KOPT-K1 (cell line): ENCODE data around the gene TPST1.

Experiments
- H3K27ac ChIP-seq: fragments of 200-600 bp; sonication (generic); 2 replicates; pipeline ENCODE4 v1.5.1; 2016; ENCODE audit warnings: antibody characterized with exemption, mild to moderate bottlenecking, low read depth, low read length; ENCODE audit not compliant: poor library complexity, severe bottlenecking
- H3K36me3 ChIP-seq: fragments of 200-600 bp; sonication (generic); 2 replicates; pipeline ENCODE4 v1.5.1; 2017; ENCODE audit warnings: antibody characterized with exemption, mild to moderate bottlenecking, low read length, moderate library complexity; ENCODE audit not compliant: insufficient read depth
- H3K9me3 ChIP-seq: fragments of 200-600 bp; sonication (generic); 2 replicates; pipeline ENCODE4 v1.5.1; 2017; ENCODE audit warnings: antibody characterized with exemption, low read length, mild to moderate bottlenecking; ENCODE audit not compliant: insufficient read depth, poor library complexity, severe bottlenecking

The TPST1 gene

DNA sequence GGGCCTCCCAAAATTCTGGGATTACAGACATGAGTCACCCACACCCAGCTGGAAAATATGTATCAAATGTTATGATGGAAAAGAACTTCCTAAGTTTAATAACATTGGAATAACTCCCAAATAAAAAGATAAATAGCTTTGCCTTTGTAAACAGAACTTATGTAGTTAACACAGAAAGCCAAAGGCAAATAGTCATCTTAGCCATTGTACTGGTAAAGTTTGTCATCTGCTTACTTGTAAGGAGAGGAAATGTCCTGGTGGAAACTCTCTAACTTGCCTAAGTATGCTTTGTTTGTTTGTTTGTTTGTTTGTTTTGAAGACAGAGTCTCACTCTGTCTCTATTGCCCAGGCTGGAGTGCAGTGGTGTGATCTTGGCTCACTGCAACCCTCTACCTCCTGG, 23.8 kb upstream of the TPST1 start:
- peaks cover 11% of the 10 kb centered on the region for H3K9me3 ChIP-seq
- H3K27ac ChIP-seq = no peak overlapping the region
- H3K36me3 ChIP-seq = no peaks in the 10 kb centered on the region

DNA sequence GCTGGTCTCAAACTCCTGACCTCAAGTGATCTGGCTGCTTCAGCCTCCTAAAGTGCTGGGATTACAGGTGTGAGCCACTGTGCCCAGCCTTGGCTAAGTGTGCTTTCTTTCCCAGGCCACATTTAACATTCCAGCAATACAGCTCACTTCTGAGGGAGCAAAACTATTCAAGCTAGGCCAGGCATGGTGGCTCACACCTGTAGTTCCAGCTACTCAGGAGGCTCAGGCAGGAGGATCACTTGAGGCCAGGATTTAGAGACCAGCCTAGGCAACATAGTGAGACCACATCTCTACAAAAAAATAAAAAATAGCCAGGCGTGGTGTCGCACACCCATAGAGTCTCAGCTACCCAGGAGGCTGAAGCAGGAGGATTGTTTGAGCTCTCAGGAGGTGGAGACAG, 23.3 kb upstream of the TPST1 start:
- H3K9me3 ChIP-seq = peaks cover 11% of the 10 kb centered on the region
- no peaks in the 10 kb centered on the region for H3K36me3 ChIP-seq
- H3K27ac ChIP-seq = no peak overlapping the region

DNA sequence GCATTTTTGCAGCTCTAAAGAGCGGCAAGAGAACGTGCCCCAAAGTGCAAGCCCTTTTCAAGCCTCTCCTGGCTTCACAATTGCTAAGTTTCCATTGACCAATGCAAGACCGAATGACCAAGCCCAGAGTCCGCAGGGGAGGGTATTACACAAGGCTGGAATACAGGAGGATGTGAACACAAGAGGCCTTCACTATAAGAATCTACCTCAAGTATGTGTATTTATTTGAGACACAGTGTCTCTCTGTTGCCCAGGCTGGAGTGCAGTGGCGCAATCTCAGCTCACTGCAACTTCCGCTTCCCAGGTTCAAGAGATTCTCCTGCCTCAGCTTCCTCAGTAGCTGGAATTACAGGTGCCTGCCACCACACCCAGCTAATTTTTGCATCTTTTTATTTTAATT, 22.2 kb upstream of the TPST1 start:
- Histone ChIP-seq H3K9me3 (peaks cover 11% of the 10 kb centered on the region), H3K27ac (no peak overlapping the region), H3K36me3 (no peaks in the 10 kb centered on the region)

DNA sequence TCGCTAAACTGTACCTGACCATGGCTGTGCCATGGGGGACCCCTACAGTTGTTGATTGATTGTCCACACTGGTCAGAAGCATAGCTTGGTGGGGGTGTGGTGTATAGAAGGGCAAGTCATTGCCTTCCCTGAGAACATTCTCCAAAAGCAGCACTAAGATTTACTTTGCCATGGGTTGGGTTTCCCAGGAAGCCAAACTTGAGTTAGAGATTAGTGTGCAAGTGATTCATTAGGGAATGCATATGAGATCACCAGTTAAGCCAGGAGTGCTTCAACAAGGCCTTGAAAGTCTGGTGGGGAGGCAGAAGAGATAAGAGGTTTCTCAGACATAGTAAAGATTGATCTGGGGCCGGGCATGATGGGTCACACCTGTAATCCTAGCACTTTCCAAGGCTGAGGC, 21.4 kb upstream of the TPST1 start:
- Histone ChIP-seq H3K9me3 (peaks cover 4% of the 10 kb centered on the region), H3K27ac (no peak overlapping the region), H3K36me3 (no peaks in the 10 kb centered on the region)

DNA sequence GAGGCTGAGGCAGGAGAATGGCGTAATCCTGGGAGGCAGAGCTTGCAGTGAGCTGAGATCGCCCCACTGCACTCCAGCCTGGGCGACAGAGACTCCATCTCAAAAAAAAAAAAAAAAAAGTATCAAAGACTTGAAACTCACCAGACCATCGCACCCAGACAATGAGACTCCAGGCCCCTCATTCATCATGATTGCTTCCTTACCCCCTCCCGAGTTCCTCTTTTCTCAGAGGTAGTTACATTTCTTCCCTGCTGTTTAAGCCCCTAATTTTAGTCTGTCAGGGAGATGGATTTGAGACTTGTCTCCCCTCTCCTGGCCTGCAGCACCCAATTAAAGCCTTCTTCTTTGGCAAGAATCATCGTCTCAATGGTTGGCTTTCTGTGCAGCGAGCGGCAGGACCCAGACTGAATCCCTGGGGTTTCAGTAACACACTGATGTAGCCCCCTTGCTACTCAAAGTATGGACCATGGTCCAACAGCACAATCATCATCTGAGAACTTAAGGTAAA, 19.4 kb upstream of the TPST1 start:
- peaks cover 4% of the 10 kb centered on the region for H3K9me3 ChIP-seq
- no peak overlapping the region for H3K27ac ChIP-seq

DNA sequence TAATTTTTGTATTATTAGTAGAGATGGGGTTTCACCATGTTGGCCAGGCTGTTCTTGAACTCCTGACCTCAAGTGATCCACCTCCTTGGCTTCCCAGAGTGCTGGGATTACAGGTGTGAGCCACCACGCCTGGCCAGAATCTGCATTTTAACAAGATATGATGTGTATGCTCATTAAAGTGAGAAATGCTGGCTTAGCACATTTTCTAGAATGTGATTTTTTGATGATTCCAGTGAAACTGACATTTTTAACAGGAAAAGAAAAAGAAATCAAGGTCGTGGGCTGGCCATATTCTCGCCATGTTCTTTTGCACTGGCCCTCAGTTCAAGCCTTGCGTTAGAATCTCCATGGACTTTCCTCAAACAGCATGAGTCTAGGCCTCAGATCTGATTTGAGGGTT, 18.1 kb upstream of the TPST1 start:
- H3K36me3 ChIP-seq = no peaks in the 10 kb centered on the region
- no peak overlapping the region for H3K27ac ChIP-seq
- peaks cover 4% of the 10 kb centered on the region for H3K9me3 ChIP-seq

More for the DNA sequence above, 19.4 kb upstream of the TPST1 start:
- H3K36me3 ChIP-seq = no peaks in the 10 kb centered on the region

DNA sequence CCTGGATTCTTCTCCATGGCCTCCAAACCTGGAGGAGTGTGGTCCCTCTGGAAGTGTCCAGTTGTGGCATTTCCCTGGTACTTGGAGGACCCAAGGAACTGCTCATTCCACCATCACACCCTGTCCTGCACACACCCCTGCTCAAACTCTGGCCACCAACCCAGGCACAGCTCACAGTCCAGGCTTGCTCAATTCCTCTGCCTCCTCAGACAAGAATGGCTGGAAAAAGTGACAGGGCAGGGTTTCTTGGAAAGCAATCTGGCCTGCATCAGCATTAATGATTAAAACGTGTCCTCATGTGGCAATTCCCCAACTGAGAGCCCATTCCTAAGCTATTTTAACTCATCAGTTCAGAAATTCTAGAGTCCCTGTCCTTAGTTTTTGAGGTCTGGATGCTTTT, 17.2 kb upstream of the TPST1 start:
- no peak overlapping the region for H3K27ac ChIP-seq
- H3K9me3 ChIP-seq = peaks cover 4% of the 10 kb centered on the region
- H3K36me3 ChIP-seq = no peaks in the 10 kb centered on the region

DNA sequence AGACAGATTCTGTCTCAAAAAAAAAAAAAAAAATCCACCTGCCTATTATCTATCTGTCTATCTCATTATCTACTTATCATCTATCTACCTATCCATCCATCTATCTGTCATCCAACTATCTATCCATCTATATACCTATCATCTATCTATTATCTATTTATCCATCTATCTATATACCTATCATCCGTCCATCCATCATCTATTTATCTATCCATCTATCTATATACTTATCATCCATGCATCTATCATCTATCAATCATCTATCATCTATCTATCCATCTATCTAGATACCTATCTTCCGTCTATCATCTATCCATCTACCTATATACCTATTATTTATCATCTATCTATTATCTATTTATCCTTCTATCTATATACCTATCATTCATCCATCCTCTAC, 16.5 kb upstream of the TPST1 start:
- Histone ChIP-seq H3K27ac (no peak overlapping the region), H3K36me3 (no peaks in the 10 kb centered on the region)

DNA sequence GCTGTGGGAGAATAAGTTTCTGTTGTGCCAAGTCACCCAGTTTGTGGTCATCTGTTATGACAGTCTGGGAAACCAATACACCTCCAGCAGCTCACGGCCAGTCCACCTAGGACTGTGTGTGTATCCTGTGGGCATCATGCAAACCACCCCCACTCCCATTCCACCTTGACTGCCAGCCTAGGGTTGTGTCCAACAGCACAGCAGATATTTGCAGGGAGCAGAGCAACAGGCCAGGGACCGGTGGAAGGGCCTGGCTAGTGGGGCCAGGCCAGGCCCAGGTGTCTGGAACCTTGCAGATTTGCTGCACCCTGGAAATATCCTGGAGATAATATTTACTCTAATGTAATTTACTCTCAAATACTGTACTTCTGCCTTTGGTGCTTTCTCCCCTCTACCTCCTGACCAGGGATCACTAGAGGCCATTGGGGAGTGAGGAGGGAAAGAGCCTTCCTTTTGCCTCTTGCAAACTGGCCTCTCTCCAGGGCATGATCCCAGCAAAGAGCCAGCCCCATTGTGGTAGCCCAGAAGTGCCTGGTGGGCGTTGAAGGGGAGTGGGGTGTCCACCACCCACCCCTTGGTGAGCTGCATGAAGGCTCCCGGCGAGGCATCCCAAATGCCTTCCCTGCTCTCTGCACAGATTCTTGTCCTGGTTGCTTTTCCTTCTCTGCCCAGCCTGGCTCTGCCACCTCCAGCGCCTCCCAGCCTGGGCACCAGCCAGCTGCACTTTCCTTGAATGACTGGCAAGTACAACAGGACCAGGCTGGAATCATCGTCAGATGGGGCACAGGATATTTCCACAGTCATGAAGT, 15.2 kb upstream of the TPST1 start:
- Histone ChIP-seq H3K27ac (no peak overlapping the region), H3K36me3 (no peaks in the 10 kb centered on the region), H3K9me3 (peaks cover 4% of the 10 kb centered on the region)

More for the DNA sequence above, 16.5 kb upstream of the TPST1 start:
- peaks cover 4% of the 10 kb centered on the region for H3K9me3 ChIP-seq

DNA sequence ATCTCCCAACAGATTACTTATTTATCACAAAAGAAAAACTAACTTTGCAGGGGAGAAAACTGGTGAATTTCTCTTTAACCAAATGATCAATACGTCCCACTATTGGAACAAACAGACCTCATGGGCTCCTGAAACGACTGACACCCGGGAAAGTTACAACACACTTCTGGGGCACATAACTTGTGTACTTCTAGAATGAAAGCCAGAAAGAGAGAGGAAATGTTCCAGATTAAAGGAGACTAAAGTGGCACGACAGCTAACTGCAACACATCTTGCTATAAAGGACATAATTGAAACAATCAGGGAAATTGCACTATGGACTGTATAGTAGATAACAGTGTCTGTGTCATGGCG, 14.7 kb upstream of the TPST1 start:
- Histone ChIP-seq H3K27ac (no peak overlapping the region), H3K36me3 (no peaks in the 10 kb centered on the region), H3K9me3 (peaks cover 4% of the 10 kb centered on the region)

DNA sequence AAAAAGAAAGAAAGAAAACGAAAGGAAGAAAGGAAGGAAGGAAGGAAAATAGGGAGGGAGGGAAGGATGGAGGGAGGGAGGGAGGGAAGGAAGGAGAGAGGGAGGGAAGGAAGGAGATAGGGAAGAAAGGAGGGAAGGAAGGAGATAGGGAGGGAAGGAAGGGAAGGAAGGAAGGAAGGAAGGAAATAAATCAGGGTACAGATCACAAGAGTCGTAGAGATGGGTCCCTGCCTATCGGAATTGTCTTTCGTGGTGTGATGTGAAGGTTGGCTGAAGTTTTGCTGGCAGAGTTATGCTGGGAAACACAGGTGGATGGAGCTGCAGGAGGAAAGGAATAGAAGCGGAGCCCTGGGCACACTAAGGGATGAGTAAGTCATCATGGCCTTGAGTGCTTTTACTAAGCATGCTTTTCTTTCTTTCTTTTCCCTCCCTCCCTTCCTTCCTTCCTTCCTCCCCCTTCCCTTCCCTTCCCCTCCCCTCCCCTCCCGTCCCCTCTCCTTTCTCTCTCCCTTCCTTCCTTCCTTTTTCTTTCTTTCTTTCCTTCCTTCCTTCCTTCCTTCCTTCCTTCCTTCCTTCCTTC, 11.9 kb upstream of the TPST1 start:
- no peaks in the 10 kb centered on the region for H3K36me3 ChIP-seq
- H3K9me3 ChIP-seq = no peaks in the 10 kb centered on the region
- H3K27ac ChIP-seq = no peak overlapping the region

DNA sequence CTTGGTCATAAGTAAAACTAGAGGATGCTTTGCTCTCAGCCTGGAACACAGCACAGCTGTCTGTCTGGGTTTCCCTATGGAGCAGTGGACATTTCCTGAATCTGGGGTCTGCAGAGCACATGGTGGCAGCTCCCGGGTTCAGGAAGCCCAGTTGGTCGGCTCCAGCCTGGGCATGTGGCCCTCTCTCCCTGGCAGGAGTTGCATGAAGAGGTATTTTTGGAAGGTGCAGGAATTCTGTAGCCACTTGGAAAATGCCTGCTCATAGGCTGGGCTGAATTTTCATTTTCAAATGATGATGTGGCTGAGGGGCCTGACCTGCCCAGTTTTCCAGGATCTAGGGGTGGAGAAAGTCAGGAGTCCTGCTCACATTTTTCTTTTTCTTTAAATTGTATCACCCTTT, 6.7 kb upstream of the TPST1 start:
- Histone ChIP-seq H3K27ac (no peak overlapping the region), H3K36me3 (no peaks in the 10 kb centered on the region), H3K9me3 (no peaks in the 10 kb centered on the region)

DNA sequence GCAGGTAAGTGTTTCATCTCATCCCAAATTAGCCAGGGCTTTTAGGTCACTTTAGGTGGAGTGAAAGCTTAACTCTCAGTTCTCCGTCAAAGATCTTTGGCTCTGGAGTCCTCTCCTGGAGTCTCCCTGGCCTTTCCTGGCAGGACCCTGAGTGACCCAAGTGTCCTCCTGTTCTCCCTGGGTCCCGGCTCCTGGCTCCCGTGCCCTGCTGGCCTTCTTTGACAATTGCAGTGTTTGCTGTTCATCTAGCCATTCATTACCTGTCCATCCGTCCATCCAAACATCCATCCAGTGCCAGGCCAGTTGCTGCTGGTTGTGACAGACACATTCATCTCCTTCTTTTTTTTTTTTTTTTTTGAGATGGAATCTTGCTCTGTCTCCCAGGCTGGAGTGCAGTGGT, 6.2 kb upstream of the TPST1 start:
- no peaks in the 10 kb centered on the region for H3K9me3 ChIP-seq
- no peak overlapping the region for H3K27ac ChIP-seq
- no peaks in the 10 kb centered on the region for H3K36me3 ChIP-seq

DNA sequence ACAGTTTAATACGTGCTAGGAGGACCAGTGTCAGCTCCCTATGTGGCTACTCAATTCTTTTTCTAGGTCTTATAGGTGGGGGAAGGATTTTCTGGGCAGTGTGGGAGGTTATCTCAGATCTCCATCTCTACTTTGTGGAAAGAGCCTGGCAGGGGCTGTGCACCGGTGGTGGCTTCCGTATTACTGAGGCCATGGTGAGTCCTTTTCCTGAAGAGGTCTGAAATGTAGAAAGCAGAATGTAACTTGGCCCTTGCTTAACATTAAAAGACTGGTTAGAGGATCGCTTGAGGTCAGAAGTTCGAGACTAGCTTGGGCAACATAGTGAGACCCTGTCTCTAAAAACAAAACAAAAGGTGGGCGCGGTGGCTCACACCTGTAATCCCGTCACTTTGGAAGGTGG, 2.7 kb upstream of the TPST1 start:
- no peaks in the 10 kb centered on the region for H3K36me3 ChIP-seq
- H3K27ac ChIP-seq = no peak overlapping the region

DNA sequence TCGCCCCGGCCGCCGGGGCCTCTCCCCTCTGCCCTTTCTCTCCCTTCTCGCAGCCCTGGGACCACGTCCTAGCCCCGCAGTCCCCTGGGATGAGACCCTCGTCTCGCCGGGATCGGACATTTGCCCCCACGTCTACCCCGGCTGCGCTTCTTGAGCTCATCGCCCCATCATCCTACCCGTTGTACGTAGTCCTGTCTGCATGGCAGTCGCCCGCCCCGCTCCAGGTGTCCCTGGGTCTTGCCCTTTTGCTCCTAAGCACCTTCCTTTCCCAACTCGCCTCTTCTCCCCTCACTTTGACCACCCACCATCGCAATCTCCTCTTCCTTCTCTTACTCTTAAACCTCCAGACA, 582 bp downstream of the TPST1 start:
- no peaks in the 10 kb centered on the region for H3K36me3 ChIP-seq
- H3K27ac ChIP-seq = no peak overlapping the region
- no peaks in the 10 kb centered on the region for H3K9me3 ChIP-seq

More for the DNA sequence above, 2.7 kb upstream of the TPST1 start:
- no peaks in the 10 kb centered on the region for H3K9me3 ChIP-seq
